Ramos (cell line): ENCODE measurements around the gene IL20RA.
"Not testable (repeated sequence)": the region's sequence is repeated elsewhere in the genome, so short reads cannot be mapped to it uniquely, and the experiment has no call there.

ENCODE experiments used
- in situ Hi-C: fragments of 300-500 bp; cut with MboI; formaldehyde crosslinking; loops from one replicate; pipeline ENCODE4 v1.14.3; 2022; ENCODE audit warnings: low sequenced_read_pairs; ENCODE audit not compliant: unreplicated experiment

IL20RA gene

DNA sequence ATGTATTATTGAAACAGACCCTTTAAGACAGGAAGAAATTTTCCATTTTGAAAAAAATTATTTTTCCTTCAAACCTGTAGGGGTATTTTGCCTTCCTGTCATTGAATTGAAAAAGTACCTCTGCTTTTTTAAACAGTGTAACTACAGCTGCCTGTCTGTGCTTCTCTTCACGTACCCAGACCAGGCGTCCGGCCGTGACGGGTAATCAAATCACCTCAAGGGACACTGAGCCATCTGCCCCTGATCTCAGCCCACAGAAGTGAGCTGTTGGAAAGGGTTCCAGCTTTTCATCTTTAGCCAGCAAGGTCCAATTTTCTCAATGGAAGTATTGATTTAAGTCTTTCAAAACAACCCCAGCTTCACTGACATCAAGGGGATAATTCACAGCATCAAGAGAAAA lies 64.7 kb downstream of the IL20RA start:
- in situ Hi-C loops, result no loop called here

DNA sequence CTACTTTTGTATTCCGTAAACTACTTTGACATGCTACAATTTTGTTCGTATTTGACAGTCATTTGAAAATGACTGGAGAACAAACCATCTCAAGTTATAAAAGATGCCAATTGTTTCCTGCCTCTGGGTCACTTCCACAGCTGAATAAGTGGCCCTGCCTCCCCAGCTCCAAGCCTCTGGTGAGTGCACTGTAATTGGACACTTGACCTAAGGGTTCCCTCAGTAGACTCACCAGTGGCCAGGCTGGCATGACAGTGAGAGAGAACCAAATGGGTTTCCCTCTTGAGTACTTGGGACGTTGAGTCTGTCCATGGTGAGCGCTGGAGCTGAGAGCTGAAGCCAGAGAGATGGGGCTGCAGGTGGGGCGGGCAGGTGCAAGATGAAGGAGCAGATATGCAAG lies 65.6 kb downstream of the IL20RA start:
- in situ Hi-C loops, result no loop called here

DNA sequence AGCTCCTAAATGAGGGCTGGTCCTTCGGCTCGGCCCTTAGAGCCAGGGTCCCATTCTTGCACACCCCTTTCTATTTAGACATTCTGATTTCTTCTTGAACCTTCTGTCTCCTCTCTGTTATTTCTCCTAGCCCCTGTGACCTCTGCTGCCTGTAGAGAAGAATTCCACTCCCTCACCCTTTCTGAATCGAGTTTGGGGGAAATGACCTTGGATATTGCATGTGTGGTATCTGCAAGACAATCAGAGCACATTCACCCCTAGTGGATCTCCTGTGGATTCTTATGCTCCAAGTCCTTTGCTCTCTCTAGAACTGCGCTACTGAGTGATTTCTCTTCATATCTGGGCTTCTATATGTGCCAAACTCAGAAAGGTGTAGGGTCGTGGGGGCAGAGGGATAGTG lies 67.7 kb downstream of the IL20RA start:
- in situ Hi-C loops, result no loop called here

DNA sequence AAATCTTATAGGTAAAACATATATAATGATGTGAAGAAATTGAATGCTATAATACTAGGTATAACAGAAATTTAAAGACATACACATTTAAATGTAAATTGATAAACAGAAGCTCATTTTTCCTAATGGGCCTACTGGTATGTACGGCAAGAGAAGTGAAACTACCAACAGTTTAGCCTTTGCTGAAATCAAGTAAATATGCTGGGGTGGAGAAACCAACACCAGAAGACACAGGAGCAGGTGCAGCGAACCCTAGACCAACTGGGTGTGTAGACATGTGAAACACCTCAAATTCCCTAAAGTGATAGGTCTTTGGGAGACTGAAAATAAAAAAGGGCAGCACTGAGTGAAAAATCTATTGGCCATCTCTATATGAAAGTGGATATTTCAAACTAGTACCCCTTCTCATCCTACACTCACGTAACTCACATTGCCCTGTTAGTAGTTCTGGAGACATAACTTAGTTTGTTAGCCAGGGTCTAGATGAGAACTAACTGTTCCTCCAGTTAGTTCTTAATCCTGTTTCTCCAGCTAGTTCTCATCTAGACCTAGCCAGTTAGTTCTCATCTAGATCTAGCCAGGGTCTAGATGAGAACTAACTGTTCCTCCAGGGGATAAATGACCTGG lies 69.6 kb downstream of the IL20RA start:
- in situ Hi-C loops, result no loop called here

DNA sequence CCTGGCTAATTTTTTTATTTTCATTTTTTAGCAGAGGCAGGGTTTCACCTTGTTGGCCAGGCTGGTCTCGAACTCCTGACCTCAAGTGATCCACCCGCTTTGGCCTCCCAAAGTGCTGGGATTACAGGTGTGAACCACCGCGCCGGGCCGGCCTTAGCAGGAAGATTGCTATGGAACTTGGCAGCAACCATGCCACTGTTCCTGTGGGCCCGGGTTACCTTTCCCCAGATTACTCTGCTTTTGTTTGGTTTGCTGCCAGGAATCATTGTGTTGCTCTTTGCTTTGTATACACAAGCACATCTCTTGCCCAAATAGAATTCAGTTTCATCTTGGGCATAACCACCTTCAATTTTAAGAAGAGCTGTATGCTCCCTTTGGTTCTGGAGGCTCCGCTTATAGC lies 71.0 kb downstream of the IL20RA start:
- in situ Hi-C loops, result not testable (repeated sequence)

DNA sequence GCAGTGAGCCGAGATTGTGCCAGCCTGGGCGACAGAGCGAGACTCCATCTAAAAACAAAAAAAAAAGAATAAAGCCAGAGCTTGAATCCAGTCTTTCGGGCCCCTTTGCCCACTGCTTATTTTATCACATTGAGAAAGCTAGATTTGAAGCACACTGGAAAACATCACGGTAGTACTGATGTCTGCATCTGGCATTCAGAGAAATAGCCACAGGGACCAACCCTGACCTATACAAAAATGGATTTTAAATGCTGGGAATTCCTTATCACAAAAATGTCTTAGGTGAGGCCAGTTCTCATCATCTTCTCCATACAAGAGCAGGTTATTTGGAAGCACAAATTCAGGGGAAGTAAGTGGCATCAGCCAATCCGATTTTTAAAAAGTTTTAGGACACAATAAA lies 73.2 kb downstream of the IL20RA start:
- in situ Hi-C loops, result no loop called here

DNA sequence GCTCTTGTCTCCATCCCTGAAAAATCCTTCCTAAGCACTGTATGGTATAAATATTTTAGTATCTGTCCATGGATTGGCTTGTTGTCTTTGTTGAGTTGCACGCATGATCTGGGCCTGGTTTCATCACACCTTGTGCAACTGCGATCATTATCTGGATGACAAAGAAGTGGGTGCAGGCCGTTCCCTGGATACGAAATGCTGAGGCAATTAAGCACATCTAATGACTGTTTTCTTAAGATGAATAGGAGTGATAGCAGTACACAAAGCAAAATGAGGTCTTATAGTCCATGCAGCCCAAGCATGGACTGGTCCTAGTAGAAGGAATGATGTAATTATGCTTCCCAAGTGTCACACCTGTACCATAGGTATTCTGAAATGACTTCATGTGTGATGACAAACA lies 74.8 kb downstream of the IL20RA start:
- in situ Hi-C loops, result no loop called here

DNA sequence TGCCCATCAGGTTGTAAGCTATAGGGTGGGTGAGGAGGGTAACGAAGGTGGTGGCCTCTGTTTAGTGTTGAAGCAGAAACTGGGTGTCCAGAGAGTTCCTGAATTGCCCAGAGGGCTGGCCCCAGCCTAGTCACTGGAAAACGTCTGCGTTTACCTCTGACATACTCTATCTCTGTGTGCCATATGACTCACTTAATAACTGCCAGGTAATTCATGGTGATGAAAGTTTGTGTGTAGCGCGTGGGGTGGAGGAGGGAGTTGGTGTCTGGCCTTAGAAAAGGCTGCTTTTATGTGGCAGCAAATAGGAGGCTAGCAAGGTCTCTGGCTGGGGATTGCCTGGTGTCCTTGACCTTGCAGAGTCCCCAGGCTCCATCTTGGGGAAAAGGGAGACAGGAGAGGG lies 75.3 kb downstream of the IL20RA start:
- in situ Hi-C loops, result no loop called here

DNA sequence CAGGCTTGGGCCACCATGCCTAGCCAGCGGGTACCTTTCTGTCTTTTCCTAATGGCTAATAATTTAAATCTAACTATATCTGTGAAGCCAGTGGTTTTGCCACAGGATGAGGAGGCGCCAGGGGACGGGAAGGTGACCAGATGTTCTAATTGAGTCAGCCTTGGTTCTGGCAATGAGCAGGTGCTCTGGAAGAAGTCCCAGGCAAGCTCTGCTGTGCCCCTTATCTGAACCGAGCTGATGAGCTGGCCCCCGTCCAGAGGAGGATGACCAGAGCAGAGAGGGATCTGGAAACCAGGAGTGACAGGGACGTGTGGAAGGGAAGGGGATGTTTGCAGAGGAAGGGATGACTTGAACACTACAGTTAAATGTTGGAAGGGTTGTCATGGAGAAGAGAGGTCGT lies 75.9 kb downstream of the IL20RA start:
- in situ Hi-C loops, result no loop called here

DNA sequence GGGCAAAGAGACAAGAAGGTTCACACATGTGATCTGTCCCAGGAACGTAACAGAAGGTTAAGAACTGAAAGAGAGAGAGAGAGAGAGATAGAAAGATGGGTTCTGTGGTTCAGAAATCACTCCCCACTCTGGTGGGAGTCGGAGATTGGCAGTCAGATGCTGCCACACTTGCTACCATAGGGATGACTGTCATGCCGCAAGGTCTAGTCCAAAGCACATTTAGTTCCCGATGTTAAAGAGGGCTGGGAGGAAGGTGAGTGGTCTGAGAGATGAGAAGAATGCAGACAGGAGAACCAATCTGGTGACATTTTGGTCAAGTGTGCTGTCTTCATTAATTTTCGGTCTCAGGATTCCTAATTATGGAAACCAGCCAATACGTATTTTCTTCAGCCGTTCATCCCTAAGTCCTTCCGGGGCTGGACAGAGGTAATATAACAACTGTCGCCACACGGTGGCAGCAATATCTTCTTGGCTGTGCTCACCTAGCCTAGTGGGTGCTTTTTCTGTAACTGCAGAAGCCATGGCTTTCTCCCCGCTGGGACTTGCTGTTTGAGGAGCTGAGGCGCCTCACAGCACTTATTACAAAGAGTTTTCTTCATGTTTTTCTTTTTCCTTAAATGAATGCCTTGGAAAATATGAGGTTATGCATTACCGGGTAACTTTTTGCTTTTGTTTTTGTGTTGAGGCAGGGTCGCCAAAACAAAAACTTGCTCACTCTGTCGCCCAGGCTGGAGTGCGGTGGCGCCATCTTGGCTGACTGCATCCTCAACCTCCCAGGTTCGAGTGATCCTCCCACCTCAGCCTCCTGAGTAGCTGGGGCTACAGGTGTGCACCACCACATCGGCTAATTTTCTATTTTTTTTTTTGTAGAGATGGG lies 76.7 kb downstream of the IL20RA start:
- in situ Hi-C loops, result no loop called here

DNA sequence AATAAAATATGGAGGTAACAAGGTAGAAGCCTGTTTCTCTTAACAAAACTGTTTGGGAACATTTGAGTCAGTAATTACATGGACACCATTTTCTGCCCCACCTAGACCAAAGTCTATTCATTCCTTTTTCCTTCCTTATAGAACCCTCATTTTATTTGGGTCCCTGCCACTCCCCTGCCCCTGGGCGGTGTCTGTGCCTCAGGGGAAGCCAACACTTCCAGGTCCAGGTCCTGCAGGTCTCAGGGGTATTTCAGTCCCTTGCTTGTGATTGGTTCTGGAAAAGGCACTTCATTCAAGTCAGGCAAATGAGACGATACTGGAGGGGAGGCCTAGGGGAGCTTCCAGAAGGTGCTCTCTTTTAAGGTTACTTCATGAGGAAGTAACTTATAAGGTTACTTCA lies 80.4 kb downstream of the IL20RA start:
- in situ Hi-C loops, result no loop called here

DNA sequence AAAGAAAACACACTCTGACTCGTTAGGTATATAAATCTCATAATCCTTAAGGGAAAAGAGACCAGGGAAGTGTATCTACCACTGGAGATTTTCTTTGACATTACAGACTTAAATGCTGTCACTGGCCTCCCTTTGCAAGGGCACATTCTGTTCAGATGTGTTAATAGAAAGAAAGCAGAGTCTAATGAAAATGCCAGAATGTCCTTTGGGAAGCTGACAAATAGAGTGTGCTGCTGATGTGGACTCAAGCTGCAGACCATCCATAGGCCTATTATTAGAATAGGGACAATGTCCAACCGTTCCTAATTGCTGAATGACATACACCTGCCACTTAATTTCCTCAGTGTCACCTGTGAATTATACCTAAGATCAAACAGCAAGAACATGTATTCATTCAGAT lies 81.5 kb downstream of the IL20RA start:
- in situ Hi-C loops, result no loop called here

DNA sequence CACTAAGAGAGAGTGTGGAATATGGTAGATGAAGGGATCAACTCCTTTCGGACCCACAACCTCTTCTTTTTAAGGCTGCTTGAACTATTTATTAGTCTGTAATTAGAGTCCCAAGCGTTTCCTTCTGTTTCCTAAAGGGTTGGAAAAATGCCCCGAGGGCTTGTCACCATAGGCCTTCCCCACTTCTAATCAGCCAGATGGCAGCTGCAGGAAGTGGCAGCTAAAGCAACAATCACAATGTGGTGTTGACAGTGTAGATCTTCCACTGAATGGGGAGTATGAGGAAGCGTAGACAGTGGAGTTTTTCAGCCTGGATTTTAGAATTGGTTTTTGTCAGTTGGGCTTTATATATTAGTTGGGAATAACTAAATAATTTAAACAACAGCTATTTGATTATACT lies 82.1 kb downstream of the IL20RA start:
- in situ Hi-C loops, result no loop called here

DNA sequence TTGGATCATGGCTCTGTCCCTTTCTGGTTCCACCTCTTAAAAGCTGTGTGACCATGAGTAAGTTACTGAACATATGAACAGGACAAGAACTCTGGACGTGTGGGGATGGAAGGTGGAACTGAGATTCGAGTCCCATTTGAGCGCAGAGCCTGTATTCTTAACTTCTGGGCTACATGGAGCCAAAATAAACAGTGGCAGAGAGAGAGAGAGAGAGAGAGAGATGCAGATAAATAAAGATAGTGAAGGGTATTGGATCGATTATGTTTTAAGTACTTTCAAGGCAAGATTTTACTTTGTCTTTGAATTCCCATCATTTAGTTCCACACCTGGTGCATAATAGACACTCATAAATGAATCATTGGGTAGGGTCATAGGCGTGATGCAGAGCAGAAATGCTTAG lies 82.9 kb downstream of the IL20RA start:
- in situ Hi-C loops, result no loop called here

DNA sequence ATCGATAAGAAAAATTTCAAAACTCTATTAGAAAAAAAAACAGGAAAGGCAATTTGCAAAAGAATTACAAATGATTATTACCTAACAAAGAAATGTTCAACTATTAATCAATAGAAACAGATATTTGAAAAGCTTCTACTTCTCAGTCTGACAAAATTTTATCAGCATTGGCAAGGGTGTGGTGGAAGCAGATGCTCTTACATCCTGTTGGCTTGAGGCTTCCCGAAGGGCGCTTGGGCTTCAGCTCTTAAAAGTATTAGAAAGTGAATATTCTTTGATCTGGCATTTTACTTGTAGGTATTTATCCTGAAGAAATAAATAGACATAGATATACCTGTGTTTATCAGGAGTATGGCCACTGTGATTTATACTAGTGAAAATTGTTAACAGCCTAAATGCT lies 84.0 kb downstream of the IL20RA start:
- in situ Hi-C loops, result no loop called here

DNA sequence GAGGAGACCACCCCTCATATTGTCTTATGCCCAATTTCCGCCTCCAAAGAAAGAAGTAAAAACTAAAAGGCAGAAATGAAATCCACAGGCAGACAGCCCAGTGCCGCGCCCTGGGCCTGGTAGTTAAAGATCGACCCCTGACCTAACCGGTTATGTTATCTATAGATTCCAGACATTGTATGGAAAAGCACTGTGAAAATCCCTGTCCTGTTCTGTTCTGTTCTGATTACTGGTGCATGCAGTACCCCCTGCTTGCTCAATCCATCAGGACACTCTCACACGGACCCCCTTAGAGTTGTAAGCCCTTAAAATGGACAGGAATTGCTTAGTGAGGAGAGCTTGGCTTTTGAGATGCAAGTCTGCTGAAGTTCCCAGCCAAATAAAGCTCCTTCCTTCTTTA lies 84.8 kb downstream of the IL20RA start:
- in situ Hi-C loops, result not testable (repeated sequence)

DNA sequence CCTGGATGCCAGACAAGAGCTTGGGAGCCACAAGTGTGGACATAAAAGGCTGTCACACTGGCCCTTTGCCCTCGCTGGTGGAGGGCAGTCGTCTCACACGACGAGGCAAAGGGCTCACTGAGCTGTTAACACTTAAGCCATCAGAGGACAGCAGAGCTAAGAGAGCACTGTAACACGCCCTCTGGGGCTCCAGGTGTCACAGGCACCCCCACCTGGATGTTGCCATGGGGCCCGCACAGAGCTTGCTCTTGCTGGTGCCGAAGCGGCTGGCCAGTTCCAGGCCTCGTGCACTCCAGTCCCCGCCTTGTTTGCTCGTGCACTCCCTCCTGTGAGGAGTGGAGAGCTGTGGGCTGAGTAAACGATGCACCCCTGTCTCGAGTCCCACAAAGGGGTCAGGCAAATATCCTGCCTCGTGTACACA lies 85.3 kb downstream of the IL20RA start:
- in situ Hi-C loops, result no loop called here

DNA sequence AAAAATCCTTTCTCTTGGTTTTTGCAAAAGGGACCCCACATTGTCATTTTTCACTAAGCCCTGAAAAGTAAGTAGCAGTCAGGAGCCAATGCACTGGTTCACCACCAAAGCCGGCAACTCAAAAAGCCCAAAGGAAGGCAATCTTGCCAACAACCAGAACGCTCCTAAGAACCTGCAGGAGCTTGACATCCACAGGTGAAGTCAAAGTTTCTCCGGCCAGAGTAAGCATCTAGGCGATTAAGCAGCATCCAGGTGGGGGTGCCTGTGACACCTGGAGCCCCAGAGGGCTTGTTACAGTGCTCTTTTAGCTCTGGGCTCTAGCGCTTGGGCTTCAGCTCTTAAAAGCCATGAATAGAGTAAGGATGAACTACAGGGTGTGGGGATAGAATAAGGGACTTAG lies 86.6 kb downstream of the IL20RA start:
- in situ Hi-C loops, result no loop called here

DNA sequence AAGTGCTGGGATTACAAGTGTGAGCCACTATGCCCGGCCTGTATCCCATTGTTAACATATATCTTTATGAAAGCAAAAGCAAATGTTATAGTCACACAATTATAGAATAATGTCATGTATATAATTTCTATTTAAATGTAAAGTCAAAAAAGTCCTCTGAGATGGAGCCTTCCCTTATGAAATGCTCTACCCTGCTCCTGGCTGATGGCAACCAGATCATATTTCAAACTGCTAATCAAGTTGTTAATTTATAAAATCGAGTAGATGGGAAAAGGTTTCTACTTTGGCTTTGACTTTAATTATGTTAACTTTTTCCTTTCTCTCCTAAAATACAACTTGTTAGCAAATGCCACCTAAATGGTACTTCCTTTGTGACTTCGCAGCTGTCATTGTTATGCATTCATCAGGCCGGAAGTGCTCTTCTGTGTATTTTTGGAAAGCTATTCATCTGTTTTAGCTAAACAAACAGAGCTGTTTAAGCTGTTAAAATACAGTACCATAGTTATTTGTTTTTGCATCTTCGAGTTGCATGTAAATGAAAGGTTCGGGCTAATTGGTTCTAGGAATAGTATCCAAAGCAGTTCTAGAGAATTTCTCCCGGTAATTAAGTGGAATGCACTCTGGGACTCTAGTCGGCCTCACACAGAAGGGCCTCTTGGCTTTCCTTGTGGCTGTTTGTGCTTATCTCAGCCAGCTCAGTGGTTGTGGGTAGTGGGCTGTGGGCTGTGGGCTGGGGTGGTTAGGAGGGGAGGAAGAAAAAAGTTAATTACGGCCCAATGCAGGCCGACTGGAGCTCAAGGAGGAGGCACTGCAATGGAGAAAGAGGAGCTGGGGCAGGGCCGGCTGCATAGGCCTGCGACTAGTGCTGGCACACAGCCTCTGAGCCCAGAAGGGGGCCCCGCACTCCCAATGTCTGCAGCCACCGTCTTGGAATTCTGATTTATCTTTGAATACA lies 87.9 kb downstream of the IL20RA start:
- in situ Hi-C loops, result no loop called here

DNA sequence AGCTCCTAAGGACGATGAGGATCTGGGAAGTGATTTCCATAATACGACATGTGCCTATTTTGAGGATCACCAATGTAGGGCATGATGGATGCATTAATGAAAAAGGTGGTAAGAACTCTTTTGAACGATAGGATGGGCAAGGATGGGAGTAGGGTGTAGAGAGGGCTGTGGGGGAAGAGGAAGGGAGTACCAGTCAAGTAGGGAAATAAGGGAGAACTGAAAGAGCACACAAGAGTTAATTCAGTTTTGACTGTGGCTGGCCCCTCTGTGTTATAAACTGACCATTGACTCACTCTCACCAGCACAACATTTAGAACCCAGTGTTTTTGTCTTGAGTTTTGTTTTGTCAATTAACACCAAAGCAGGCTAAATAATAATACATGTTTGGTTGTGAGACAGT lies 89.6 kb downstream of the IL20RA start:
- in situ Hi-C loops, result no loop called here

DNA sequence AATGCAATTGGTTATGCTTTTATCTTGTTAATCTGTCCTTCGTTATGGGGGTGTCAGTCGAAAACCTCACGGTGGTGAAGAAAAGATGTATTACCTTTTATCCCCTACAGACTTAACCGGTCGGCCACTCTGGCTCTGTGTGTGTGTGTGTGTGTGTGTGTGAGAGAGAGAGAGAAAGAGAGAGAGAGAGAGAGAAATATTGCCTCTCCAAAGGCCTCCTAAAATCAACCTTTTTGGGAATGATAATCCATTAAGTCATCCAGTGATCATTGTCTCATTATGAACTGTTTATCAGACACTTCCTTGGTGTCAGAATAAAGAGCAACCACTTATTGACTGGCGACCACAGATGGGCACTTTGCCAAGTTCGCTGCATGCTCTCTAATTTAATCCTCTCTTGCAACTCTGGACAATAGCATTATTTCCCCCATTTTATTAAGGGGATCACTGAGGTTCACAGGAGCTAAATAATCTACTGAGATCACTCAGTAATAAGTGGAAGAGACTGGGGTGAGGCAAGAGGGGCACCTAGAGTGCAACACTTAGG lies 92.0 kb downstream of the IL20RA start:
- in situ Hi-C loops, result no loop called here
